Fibroblast of lung (primary cell): ENCODE data around the gene CC2D1A. TPM values are rescaled to one million over a fixed set of nuclear protein-coding genes. Genes with fewer than 3 reads are reported as not detected.

Experiments used
- DNase-seq, 2 donors: peaks; one replicate each; pipeline versions ENCODE4 v3.0.0 to v3.0.0-alpha.2; 2010; ENCODE audit warnings: low read depth in 2 of 2
- H2AFZ ChIP-seq: 2 replicates; pipeline ENCODE4 v1.5.1; 2012; ENCODE audit warnings: low read length, control low read depth, inconsistent platforms
- H3K27ac ChIP-seq: 2 replicates; pipeline ENCODE4 v1.5.1; 2011; ENCODE audit warnings: low read length, control low read depth; ENCODE audit not compliant: insufficient read depth
- H3K27me3 ChIP-seq: 2 replicates; pipeline ENCODE4 v1.5.1; 2011; ENCODE audit warnings: mild to moderate bottlenecking, low read length; ENCODE audit not compliant: control insufficient read depth, insufficient read depth
- H3K36me3 ChIP-seq: 2 replicates; pipeline ENCODE4 v1.5.1; 2011; ENCODE audit warnings: low read length; ENCODE audit not compliant: control insufficient read depth, insufficient read depth
- H3K4me1 ChIP-seq: 2 replicates; pipeline ENCODE4 v1.5.1; 2011; ENCODE audit warnings: low read length; ENCODE audit not compliant: control insufficient read depth, insufficient read depth; ENCODE audit errors: extremely low read depth
- H3K4me2 ChIP-seq: 2 replicates; pipeline ENCODE4 v1.5.1; 2011; ENCODE audit warnings: low read length, control low read depth; ENCODE audit not compliant: insufficient read depth; ENCODE audit errors: extremely low read depth
- H3K4me3 ChIP-seq, 4 experiments: fragments of 200-600 bp in 1 of 4; sonication (generic) in 1 of 4; replicated peaks in 1 of 4; 2 replicates each; pipeline ENCODE4 v1.5.1; 2011 to 2016; ENCODE audit warnings: low read length in 4 of 4, low read depth in 3 of 4, mild to moderate bottlenecking in 3 of 4, control low read depth in 2 of 4, inconsistent platforms in 1 of 4, mixed read lengths in 1 of 4; ENCODE audit not compliant: insufficient read depth in 1 of 4; ENCODE audit errors: control extremely low read depth in 1 of 4
- H3K79me2 ChIP-seq: 2 replicates; pipeline ENCODE4 v1.5.1; 2012; ENCODE audit warnings: mild to moderate bottlenecking, low read length, inconsistent platforms; ENCODE audit not compliant: control insufficient read depth, insufficient read depth
- H3K9ac ChIP-seq: 2 replicates; pipeline ENCODE4 v1.5.1; 2011; ENCODE audit warnings: mild to moderate bottlenecking, low read length, control low read depth; ENCODE audit not compliant: insufficient read depth
- H3K9me3 ChIP-seq: 2 replicates; pipeline ENCODE4 v1.5.1; 2012; ENCODE audit warnings: low read depth, low read length; ENCODE audit not compliant: control insufficient read depth, insufficient read depth
- H4K20me1 ChIP-seq: 2 replicates; pipeline ENCODE4 v1.5.1; 2011; ENCODE audit warnings: low read length; ENCODE audit not compliant: control insufficient read depth, insufficient read depth; ENCODE audit errors: extremely low read depth
- CTCF ChIP-seq, 2 donors: IDR thresholded peaks in 1 of 2; conservative IDR thresholded peaks in 1 of 2; 1 replicate in 1 of 2; 2 replicates in 1 of 2; pipeline ENCODE4 v1.5.1; 2011 to 2012; ENCODE audit warnings: low read length in 2 of 2, control low read depth in 1 of 2, inconsistent platforms in 1 of 2, low read depth in 1 of 2, mild to moderate bottlenecking in 1 of 2
- EZH2 ChIP-seq: IDR thresholded peaks from 2 replicates; pipeline ENCODE4 v1.5.1; 2012; ENCODE audit warnings: low read length, control low read depth, mild to moderate bottlenecking; ENCODE audit errors: missing control alignments
- polyA plus RNA-seq, 2 donors: library from polyadenylated mRNA; depleted of rRNA in 1 of 2; stranded (reverse) in 1 of 2; unstranded in 1 of 2; fragments of >200 nt; gene quantifications; 2 replicates each; pipeline ENCODE4 v1.2.1, GENCODE V29; 2011 to 2012; ENCODE audit warnings: missing spikeins in 1 of 2
- total RNA-seq: library from RNA; depleted of rRNA; stranded (reverse); fragments of >200 nt; gene quantifications from 2 replicates; pipeline ENCODE4 v1.2.1, GENCODE V29; 2014

CC2D1A gene
- total and polyA plus RNA-seq, 2 donors (not counting 1 experiment from before 2014, with no cell fraction given), result 7.0 to 10.6 TPM

- Histone ChIP-seq H3K79me2 (no peaks in the 10 kb centered on the region), H3K4me2 (no peak overlapping the region), H4K20me1 (no peaks in the 10 kb centered on the region), H3K36me3 (peaks cover 3% of the 10 kb centered on the region), H3K9me3 (no peaks in the 10 kb centered on the region), H3K9ac (no peak overlapping the region), H3K27me3 (no peaks in the 10 kb centered on the region), H2AFZ (no peak overlapping the region), H3K4me3 (no peak overlapping the region), H3K4me1 (peaks cover 2% of the 10 kb centered on the region), H3K27ac (no peak overlapping the region)
- no peak for DNase-seq
- TF ChIP-seq EZH2 (no peak), CTCF (conservative IDR thresholded peaks at IDR 0.05 in 1 of 2, IDR thresholded peaks at IDR 0.05 in 1 of 2; ENCODE audit: low read depth in 1 of 2, low read length in 2 of 2) (no peak)
Measured at GRCh38 chr19:13975870-13976269, 69.9 kb downstream of the CC2D1A start.

- no peak overlapping the region for H3K4me2 ChIP-seq
- no peaks in the 10 kb centered on the region for H3K9me3 ChIP-seq
- H3K4me1 ChIP-seq, result peaks cover 2% of the 10 kb centered on the region
- no peak overlapping the region for H2AFZ ChIP-seq
- no peak overlapping the region for H3K9ac ChIP-seq
- peaks cover 3% of the 10 kb centered on the region for H3K36me3 ChIP-seq
- TF ChIP-seq CTCF (conservative IDR thresholded peaks at IDR 0.05 in 1 of 2, IDR thresholded peaks at IDR 0.05 in 1 of 2; ENCODE audit: low read depth in 1 of 2, low read length in 2 of 2) (no peak), EZH2 (no peak)
- H3K27me3 ChIP-seq, result no peaks in the 10 kb centered on the region
- no peak overlapping the region for H3K4me3 ChIP-seq
- DNase-seq, result no peak
- no peaks in the 10 kb centered on the region for H3K79me2 ChIP-seq
- no peak overlapping the region for H3K27ac ChIP-seq
- no peaks in the 10 kb centered on the region for H4K20me1 ChIP-seq
Measured at GRCh38 chr19:13976446-13976845, 70.4 kb downstream of the CC2D1A start.

GRCh38 chr19:13977803-13978202 lies 71.8 kb downstream of the CC2D1A start:
- no peak for DNase-seq
- no peaks in the 10 kb centered on the region for H3K79me2 ChIP-seq
- H2AFZ ChIP-seq, result no peak overlapping the region
- H3K36me3 ChIP-seq, result peaks cover 3% of the 10 kb centered on the region
- no peak overlapping the region for H3K9ac ChIP-seq
- no peak overlapping the region for H3K4me2 ChIP-seq
- no peaks in the 10 kb centered on the region for H3K27me3 ChIP-seq
- TF ChIP-seq CTCF (conservative IDR thresholded peaks at IDR 0.05 in 1 of 2, IDR thresholded peaks at IDR 0.05 in 1 of 2; ENCODE audit: low read depth in 1 of 2, low read length in 2 of 2) (no peak), EZH2 (no peak)
- no peaks in the 10 kb centered on the region for H4K20me1 ChIP-seq
- no peak overlapping the region for H3K27ac ChIP-seq
- H3K4me3 ChIP-seq, result no peak overlapping the region
- H3K9me3 ChIP-seq, result no peaks in the 10 kb centered on the region
- H3K4me1 ChIP-seq, result peaks cover 2% of the 10 kb centered on the region
